DOHH2 (cell line): ENCODE data around the gene ACAD11.

Experiments used
- H3F3A ChIP-seq: fragments of 200-600 bp; sonication (generic), shearing (Covaris generic); 2 replicates; pipeline ENCODE4 v1.6.0; 2016; ENCODE audit warnings: antibody characterized with exemption, mild to moderate bottlenecking; ENCODE audit not compliant: control insufficient read depth, insufficient read depth
- H3K27ac ChIP-seq: fragments of 200-600 bp; sonication (generic); 2 replicates; pipeline ENCODE4 v1.5.1; 2014; ENCODE audit warnings: low read depth, mild to moderate bottlenecking, low read length, moderate library complexity
- H3K27me3 ChIP-seq: fragments of 200-600 bp; sonication (generic); 2 replicates; pipeline ENCODE4 v1.6.1; 2014; ENCODE audit warnings: mild to moderate bottlenecking, low read length, mixed read lengths; ENCODE audit not compliant: control insufficient read depth
- H3K36me3 ChIP-seq: fragments of 200-600 bp; sonication (generic); 2 replicates; pipeline ENCODE4 v1.6.1; 2014; ENCODE audit warnings: mild to moderate bottlenecking, low read length, moderate library complexity, mixed read lengths; ENCODE audit not compliant: control insufficient read depth
- H3K4me1 ChIP-seq: fragments of 200-600 bp; sonication (generic); 2 replicates; pipeline ENCODE4 v1.6.1; 2014; ENCODE audit warnings: mild to moderate bottlenecking, low read length, mixed read lengths; ENCODE audit not compliant: control insufficient read depth
- H3K4me2 ChIP-seq: fragments of 200-600 bp; sonication (generic); 2 replicates; pipeline ENCODE4 v1.6.0; 2014; ENCODE audit warnings: mild to moderate bottlenecking, low read length, moderate library complexity
- H3K4me3 ChIP-seq: fragments of 200-600 bp; sonication (generic); 2 replicates; pipeline ENCODE4 v1.5.1; 2014; ENCODE audit warnings: mild to moderate bottlenecking, low read length, mixed read lengths
- H3K79me2 ChIP-seq: fragments of 200-600 bp; sonication (generic); 2 replicates; pipeline ENCODE4 v1.6.1; 2014; ENCODE audit warnings: mild to moderate bottlenecking, low read length, mixed read lengths; ENCODE audit not compliant: control insufficient read depth
- H3K9me2 ChIP-seq: fragments of 200-600 bp; sonication (generic); replicated peaks from 2 replicates; pipeline ENCODE4 v1.6.1; 2014; ENCODE audit warnings: mild to moderate bottlenecking, low read length, mixed read lengths; ENCODE audit not compliant: control insufficient read depth
- H3K9me3 ChIP-seq: fragments of 200-600 bp; sonication (generic); 2 replicates; pipeline ENCODE4 v1.6.1; 2014; ENCODE audit warnings: antibody characterized with exemption, low read length, mixed read lengths; ENCODE audit not compliant: control insufficient read depth, insufficient read depth
- H4K20me1 ChIP-seq: fragments of 200-600 bp; sonication (generic); 2 replicates; pipeline ENCODE4 v1.6.0; 2014; ENCODE audit warnings: low read depth, mild to moderate bottlenecking, antibody characterized with exemption, low read length, moderate library complexity; ENCODE audit not compliant: control insufficient read depth, insufficient read depth
- EZH2phosphoT487 ChIP-seq: fragments of 200-600 bp; sonication (generic); IDR thresholded peaks from 2 replicates; pipeline ENCODE4 v1.6.1; 2017; ENCODE audit warnings: borderline replicate concordance, mild to moderate bottlenecking, antibody characterized with exemption, low read length, moderate library complexity, mixed read lengths
- TF ChIP-seq, protein P1 (sequence below): fragments of 200-600 bp; sonication (generic); IDR thresholded peaks from one replicate; pipeline ENCODE4 v1.5.1; 2014; ENCODE audit warnings: antibody characterized with exemption, mild to moderate bottlenecking, low read depth, low read length; ENCODE audit not compliant: poor library complexity, severe bottlenecking

ACAD11 gene

GRCh38 chr3:132539681-132540080, 119.9 kb downstream of the ACAD11 start:
- TF ChIP-seq EZH2phosphoT487: no peak
- TF ChIP-seq, protein P1, sequence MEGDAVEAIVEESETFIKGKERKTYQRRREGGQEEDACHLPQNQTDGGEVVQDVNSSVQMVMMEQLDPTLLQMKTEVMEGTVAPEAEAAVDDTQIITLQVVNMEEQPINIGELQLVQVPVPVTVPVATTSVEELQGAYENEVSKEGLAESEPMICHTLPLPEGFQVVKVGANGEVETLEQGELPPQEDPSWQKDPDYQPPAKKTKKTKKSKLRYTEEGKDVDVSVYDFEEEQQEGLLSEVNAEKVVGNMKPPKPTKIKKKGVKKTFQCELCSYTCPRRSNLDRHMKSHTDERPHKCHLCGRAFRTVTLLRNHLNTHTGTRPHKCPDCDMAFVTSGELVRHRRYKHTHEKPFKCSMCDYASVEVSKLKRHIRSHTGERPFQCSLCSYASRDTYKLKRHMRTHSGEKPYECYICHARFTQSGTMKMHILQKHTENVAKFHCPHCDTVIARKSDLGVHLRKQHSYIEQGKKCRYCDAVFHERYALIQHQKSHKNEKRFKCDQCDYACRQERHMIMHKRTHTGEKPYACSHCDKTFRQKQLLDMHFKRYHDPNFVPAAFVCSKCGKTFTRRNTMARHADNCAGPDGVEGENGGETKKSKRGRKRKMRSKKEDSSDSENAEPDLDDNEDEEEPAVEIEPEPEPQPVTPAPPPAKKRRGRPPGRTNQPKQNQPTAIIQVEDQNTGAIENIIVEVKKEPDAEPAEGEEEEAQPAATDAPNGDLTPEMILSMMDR: no peak
- Histone ChIP-seq H3K36me3 (peaks cover 41% of the 10 kb centered on the region), H3K4me2 (no peak overlapping the region), H3K4me3 (no peak overlapping the region), H3K9me3 (no peaks in the 10 kb centered on the region), H3K9me2 (no peaks in the 10 kb centered on the region), H4K20me1 (0 out of 2 replicates have a peak, but pooled peaks cover 4% of the 10 kb centered on the region), H3K27me3 (no peaks in the 10 kb centered on the region), H3K27ac (no peak overlapping the region), H3K4me1 (no peaks in the 10 kb centered on the region), H3F3A (0 out of 2 replicates have a peak, but pooled peaks cover 5% of the 10 kb centered on the region), H3K79me2 (no peaks in the 10 kb centered on the region; the same call in 1 of the 2 replicates)

DNA sequence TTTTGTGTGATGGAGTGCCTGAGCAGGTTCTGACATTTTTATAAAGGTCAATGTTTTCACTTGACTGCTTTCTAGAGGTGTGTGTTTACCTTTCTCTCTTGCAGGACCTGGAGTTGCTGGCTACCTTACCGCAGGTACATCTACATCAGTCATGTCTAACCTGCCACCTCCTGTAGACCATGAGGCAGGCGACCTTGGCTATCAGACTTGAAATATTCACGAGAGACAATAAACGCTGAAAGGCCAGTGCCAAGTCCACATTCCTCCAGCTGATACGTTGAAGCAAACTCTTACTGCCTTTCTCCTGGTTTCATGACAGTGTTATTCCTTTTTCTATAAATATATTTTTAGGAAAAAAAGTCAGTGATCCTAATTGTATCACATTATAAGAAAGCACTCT, 121.5 kb downstream of the ACAD11 start:
- H3K9me2 ChIP-seq: no peaks in the 10 kb centered on the region
- H3K4me2 ChIP-seq: no peak overlapping the region
- H3K79me2 ChIP-seq: no peaks in the 10 kb centered on the region; the same call in 1 of the 2 replicates
- H3K36me3 ChIP-seq: peaks cover 42% of the 10 kb centered on the region
- H4K20me1 ChIP-seq: 0 out of 2 replicates have a peak, but pooled peaks cover 4% of the 10 kb centered on the region
- H3K4me3 ChIP-seq: no peak overlapping the region
- H3K27ac ChIP-seq: no peak overlapping the region
- H3K4me1 ChIP-seq: no peaks in the 10 kb centered on the region
- H3K9me3 ChIP-seq: no peaks in the 10 kb centered on the region
- TF ChIP-seq, protein P1: no peak
- no peak for TF ChIP-seq EZH2phosphoT487
- no peaks in the 10 kb centered on the region for H3K27me3 ChIP-seq
- H3F3A ChIP-seq: 0 out of 2 replicates have a peak, but pooled peaks cover 5% of the 10 kb centered on the region

DNA sequence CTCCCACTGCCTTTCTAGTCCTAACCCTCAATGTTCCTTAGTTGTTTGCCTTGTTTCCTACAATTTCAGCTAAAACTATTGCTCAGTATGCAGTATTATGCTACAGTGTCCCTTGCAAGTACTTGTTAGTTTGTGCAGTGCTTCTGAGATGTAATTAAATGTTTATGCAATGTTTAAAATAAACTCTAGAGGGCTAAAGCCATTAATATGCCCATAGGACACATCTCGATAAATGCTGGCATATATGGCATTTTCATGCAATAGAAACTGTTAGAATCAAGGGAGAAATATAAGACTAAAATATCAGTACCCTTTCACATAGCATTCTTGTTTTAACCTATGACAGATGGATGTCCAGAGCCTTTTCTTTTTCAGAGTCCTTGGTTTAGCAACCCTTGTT, 122.3 kb downstream of the ACAD11 start:
- Histone ChIP-seq H3K36me3 (peaks cover 42% of the 10 kb centered on the region), H3K9me2 (no peaks in the 10 kb centered on the region), H3K4me3 (no peak overlapping the region), H4K20me1 (0 out of 2 replicates have a peak, but pooled peaks cover 4% of the 10 kb centered on the region), H3K4me1 (no peaks in the 10 kb centered on the region), H3K27ac (no peak overlapping the region), H3K9me3 (no peaks in the 10 kb centered on the region), H3K27me3 (no peaks in the 10 kb centered on the region), H3K79me2 (no peaks in the 10 kb centered on the region; the same call in 1 of the 2 replicates), H3F3A (0 out of 2 replicates have a peak, but pooled peaks cover 5% of the 10 kb centered on the region), H3K4me2 (no peak overlapping the region)
- TF ChIP-seq, protein P1: no peak
- TF ChIP-seq EZH2phosphoT487: no peak
